ENCODE results near the gene ZNF143. TPM values are rescaled to one million over a fixed set of nuclear protein-coding genes. Genes with fewer than 3 reads are reported as not detected.

ZNF143 gene

DNA sequence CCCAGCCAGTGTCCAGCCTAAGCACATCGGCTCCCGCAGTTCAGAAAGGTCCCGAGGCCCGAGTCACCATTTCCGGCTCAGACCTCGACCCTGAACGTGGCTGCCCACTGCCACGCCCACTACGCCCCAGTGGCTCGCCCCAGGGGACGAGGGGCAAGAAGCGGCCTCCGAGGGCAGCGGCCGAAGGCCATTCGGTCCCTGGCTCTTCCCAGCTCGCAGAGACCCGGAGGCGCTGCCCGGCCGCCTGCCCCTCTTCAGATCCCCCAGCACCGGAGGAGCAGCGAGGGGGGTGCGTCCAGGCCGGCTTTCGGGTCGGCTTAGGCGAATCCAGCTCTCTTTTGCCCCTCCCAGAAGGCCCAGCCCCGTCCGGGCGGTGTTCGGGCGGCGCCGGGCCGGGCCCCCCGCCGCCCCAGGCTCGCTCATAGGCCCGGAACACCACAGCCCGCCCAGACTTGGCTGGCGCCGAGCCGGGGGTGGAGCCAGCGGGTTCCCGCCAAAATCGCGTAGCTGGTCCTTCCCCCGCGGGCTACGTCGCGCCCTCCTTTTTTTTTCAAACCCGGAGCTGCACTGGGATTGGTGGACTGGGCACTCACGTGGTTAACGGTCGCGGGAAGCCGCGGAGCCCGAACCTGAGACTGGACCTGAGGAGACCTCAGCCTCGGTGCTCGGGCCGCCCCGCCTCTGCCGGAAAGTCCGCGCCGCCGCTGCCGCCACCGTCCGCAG lies 112.4 kb downstream of the ZNF143 start, which contains the start of gene WEE1:
Gene WEE1, plus strand, starts transcription at position 619 of the 723 bp plus-strand sequence. CDS start 264 bp downstream, outside the sequence.
- Histone ChIP-seq H3K4me2 (ENCODE audit: low read length) (peak within 1 kb of the TSS; percentile 91), H3K36me3 (ENCODE audit: insufficient read depth, low read length) (peaks cover 9% of the 10 kb centered on the region), H3K9ac (ENCODE audit: low read depth, low read length) (peak within 1 kb of the TSS; percentile 96), H3K4me3 (ENCODE audit: low read length) (peak within 1 kb of the TSS; percentile 80), H3K27me3 (ENCODE audit: control insufficient read depth, insufficient read depth, low read length) (no peaks in the 10 kb centered on the region), H3K9me3 (replicated peaks; ENCODE audit: low read length) (no peaks in the 10 kb centered on the region), H3K4me1 (ENCODE audit: control insufficient read depth, insufficient read depth, low read length) (peaks cover 44% of the 10 kb centered on the region)

DNA sequence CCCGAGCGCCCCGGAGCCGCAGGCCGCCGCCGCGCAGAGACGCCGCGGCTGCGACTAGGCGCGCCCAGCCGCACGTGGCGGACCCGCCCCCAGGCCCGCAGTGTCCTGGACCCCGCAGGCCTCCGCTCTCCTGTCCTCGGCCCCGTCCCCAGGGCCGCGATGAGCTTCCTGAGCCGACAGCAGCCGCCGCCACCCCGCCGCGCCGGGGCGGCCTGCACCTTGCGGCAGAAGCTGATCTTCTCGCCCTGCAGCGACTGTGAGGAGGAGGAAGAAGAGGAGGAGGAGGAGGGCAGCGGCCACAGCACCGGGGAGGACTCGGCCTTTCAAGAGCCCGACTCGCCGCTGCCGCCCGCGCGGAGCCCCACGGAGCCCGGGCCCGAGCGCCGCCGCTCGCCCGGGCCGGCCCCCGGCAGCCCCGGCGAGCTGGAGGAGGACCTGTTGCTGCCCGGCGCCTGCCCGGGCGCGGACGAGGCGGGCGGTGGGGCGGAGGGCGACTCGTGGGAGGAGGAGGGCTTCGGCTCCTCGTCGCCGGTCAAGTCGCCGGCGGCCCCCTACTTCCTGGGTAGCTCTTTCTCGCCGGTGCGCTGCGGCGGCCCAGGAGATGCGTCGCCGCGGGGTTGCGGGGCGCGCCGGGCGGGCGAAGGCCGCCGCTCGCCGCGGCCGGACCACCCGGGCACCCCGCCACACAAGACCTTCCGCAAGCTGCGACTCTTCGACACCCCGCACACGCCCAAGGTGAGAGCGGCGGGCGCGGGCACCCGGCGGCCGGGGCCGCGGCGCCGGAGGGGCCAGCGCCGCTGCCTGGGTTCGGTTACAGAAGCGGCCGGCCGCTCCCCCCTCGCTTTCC lies 113.2 kb downstream of the ZNF143 start:
- Histone ChIP-seq H3K36me3 (ENCODE audit: insufficient read depth, low read length) (peaks cover 14% of the 10 kb centered on the region), H3K4me1 (ENCODE audit: control insufficient read depth, insufficient read depth, low read length) (peaks cover 46% of the 10 kb centered on the region), H3K4me2 (ENCODE audit: low read length) (peak overlapping the region; percentile 84), H3K27me3 (ENCODE audit: control insufficient read depth, insufficient read depth, low read length) (no peaks in the 10 kb centered on the region), H3K9ac (ENCODE audit: low read depth, low read length) (peak overlapping the region; percentile 96), H3K9me3 (replicated peaks; ENCODE audit: low read length) (no peaks in the 10 kb centered on the region), H3K4me3 (ENCODE audit: low read length) (peak overlapping the region; percentile 80)

DNA sequence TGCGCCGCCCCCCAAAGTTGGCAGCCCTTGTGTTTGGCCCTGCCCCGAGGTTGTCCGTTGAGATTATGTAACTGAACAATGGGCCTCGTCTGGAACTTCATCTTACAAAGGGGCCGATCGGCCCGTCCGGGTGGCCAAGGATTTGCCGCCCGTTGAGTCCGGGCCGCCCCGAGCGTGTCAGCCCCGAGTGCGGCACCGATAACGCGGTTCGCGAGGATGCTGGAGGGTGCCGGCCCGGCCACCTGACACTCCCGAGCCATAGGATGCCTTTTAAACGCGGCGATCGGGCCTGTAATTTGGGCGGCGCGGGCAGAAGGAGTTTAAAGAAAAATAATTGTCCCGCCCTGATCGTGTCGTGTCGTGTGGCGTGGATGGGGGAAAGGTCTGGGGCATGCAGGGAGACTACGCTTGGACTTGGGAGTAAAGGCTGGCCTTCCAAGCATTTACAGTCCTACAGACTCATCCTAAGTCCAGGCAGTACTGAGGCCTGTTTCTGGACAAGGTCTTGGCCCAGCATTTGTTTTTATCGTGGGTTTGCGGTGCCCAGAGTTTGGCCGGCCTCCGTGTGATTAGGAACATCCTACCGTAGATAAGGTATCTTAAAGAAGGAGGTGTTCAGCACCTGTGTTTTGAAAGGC lies 113.9 kb downstream of the ZNF143 start:
- H3K4me3 ChIP-seq (ENCODE audit: low read length): peak overlapping the region; percentile 80
- H3K9me3 ChIP-seq (replicated peaks; ENCODE audit: low read length): no peaks in the 10 kb centered on the region
- peaks cover 45% of the 10 kb centered on the region for H3K4me1 ChIP-seq (ENCODE audit: control insufficient read depth, insufficient read depth, low read length)
- no peaks in the 10 kb centered on the region for H3K27me3 ChIP-seq (ENCODE audit: control insufficient read depth, insufficient read depth, low read length)
- H3K36me3 ChIP-seq (ENCODE audit: insufficient read depth, low read length): peaks cover 21% of the 10 kb centered on the region
- H3K9ac ChIP-seq (ENCODE audit: low read depth, low read length): peak overlapping the region; percentile 96
- H3K4me2 ChIP-seq (ENCODE audit: low read length): peak overlapping the region; percentile 84

DNA sequence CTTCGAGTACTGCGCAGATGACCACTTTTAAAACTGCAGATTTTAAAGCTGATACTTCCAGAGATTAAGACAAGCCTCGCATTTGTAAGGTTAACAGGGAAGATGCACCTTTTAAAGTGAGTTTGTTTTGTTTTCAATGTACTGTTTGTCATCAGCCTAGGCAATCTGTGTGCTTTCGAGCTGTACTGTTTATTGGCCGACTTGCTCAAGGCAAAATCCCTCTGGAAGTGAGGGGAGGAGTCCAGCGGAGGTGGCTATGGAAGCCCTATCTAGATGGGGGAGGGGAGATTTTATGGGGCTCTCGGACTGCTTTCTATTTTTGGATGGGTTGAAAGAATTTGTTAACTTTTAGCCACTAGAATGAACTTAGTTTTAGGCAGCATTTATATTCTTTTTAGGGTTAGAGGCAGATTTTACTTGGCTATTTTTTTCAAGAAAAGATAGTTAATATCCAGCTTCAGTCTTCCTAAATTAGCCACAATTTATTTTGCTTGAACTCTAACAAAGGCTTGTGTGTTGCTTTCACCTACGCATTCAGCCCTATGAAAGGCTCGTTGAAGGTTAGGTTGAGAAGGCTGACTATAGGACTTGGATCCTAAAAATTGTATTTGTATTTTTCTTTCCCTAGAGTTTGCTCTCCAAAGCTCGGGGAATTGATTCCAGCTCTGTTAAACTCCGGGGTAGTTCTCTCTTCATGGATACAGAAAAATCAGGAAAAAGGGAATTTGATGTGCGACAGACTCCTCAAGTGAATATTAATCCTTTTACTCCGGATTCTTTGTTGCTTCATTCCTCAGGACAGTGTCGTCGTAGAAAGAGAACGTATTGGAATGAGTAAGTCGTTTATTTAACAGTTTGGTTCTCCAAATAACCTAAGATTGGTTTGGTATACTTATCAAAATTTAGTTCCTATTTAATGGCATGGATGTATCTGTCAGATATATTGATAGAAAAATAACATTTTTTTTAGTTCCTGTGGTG lies 114.7 kb downstream of the ZNF143 start:
- Histone ChIP-seq H3K27me3 (ENCODE audit: control insufficient read depth, insufficient read depth, low read length) (no peaks in the 10 kb centered on the region), H3K4me2 (ENCODE audit: low read length) (peak overlapping the region; percentile 84), H3K36me3 (ENCODE audit: insufficient read depth, low read length) (peaks cover 28% of the 10 kb centered on the region), H3K9me3 (replicated peaks; ENCODE audit: low read length) (no peaks in the 10 kb centered on the region), H3K9ac (ENCODE audit: low read depth, low read length) (peak overlapping the region; percentile 96), H3K4me1 (ENCODE audit: control insufficient read depth, insufficient read depth, low read length) (peaks cover 37% of the 10 kb centered on the region), H3K4me3 (ENCODE audit: low read length) (peak overlapping the region; percentile 80)

DNA sequence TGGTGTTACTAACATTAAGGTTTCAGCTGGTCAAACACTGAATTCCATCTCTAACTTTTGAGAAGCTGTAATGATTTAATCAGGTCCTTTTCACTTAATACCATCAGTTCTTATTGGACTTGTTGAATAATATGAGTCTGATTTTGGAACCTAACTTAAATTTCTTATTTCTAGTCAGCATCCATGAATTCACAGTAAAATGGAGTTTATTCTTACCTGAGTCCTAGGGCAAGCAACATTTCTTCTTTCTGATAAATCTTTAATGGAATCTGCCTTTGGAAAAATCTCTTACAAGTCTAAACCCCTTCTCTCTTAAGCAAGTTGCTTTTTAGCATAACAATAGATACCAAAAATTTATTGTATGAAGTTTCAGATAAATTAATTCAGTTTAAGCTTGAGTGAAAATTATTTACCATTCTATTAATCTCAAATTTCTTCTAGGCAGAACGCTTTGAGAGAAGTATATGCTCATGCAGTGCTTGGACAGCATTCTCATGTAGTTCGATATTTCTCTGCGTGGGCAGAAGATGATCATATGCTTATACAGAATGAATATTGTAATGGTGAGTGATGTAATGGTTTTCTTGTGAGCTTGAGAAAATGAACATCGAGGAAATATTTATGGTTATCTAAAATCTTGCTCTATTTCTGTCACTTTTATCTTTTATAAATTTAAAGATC lies 116.0 kb downstream of the ZNF143 start:
- H3K4me2 ChIP-seq (ENCODE audit: low read length): peak overlapping the region; percentile 84
- H3K4me3 ChIP-seq (ENCODE audit: low read length): peak overlapping the region; percentile 80
- no peaks in the 10 kb centered on the region for H3K27me3 ChIP-seq (ENCODE audit: control insufficient read depth, insufficient read depth, low read length)
- H3K9ac ChIP-seq (ENCODE audit: low read depth, low read length): peak overlapping the region; percentile 96
- peaks cover 24% of the 10 kb centered on the region for H3K4me1 ChIP-seq (ENCODE audit: control insufficient read depth, insufficient read depth, low read length)
- H3K36me3 ChIP-seq (ENCODE audit: insufficient read depth, low read length): peaks cover 41% of the 10 kb centered on the region
- H3K9me3 ChIP-seq (replicated peaks; ENCODE audit: low read length): no peaks in the 10 kb centered on the region

DNA sequence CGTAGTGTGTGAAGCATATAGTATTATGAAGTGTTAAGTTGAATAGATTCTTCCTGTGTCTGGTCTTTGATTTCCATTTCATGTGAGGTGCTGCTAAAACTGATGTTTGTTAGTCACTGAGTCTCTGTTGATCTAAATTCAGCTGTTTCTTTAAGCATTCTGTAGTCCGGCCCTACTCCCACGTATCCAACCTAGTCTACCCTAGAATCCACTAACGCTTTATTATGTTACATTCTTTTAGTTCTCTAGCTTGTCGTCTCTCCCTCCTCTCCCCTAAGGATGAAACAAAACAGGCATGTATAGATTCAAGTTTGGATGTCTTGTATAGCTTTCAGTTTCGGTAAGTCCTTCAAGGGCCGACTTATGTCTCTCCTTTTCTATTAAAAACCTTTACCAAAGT lies 116.7 kb downstream of the ZNF143 start:
- H3K27me3 ChIP-seq (ENCODE audit: control insufficient read depth, insufficient read depth, low read length): no peaks in the 10 kb centered on the region
- peaks cover 47% of the 10 kb centered on the region for H3K36me3 ChIP-seq (ENCODE audit: insufficient read depth, low read length)
- peak overlapping the region; percentile 96 for H3K9ac ChIP-seq (ENCODE audit: low read depth, low read length)
- peak overlapping the region; percentile 80 for H3K4me3 ChIP-seq (ENCODE audit: low read length)
- peaks cover 17% of the 10 kb centered on the region for H3K4me1 ChIP-seq (ENCODE audit: control insufficient read depth, insufficient read depth, low read length)
- no peaks in the 10 kb centered on the region for H3K9me3 ChIP-seq (replicated peaks; ENCODE audit: low read length)
- peak overlapping the region; percentile 84 for H3K4me2 ChIP-seq (ENCODE audit: low read length)

Small RNAs within 50 kb of the gene (small RNA-seq; reads per million reads assigned to genes)
- not detected for gene RF01210
- gene SNORA23: 898 reads per million, percentile 99 among the genes with 10 or more reads in this experiment

Measured in skeletal muscle satellite cell (primary cell).